HG03575 (cell line): Measurements from ENCODE around the gene HTT-AS.
A peak's percentile ranks its signal among the peaks of the same experiment; 100 is the strongest.
"Not testable (repeated sequence)": the region's sequence is repeated elsewhere in the genome, so short reads cannot be mapped to it uniquely, and the experiment has no call there.

Experiments used
- ATAC-seq: cut with Tn5 transposase; IDR thresholded peaks from one replicate; pipeline ENCODE4 v1.9.1; 2021; ENCODE audit not compliant: unreplicated experiment, insufficient number of reproducible peaks, low FRiP score; ENCODE audit errors: extremely low read depth

The HTT-AS gene

DNA sequence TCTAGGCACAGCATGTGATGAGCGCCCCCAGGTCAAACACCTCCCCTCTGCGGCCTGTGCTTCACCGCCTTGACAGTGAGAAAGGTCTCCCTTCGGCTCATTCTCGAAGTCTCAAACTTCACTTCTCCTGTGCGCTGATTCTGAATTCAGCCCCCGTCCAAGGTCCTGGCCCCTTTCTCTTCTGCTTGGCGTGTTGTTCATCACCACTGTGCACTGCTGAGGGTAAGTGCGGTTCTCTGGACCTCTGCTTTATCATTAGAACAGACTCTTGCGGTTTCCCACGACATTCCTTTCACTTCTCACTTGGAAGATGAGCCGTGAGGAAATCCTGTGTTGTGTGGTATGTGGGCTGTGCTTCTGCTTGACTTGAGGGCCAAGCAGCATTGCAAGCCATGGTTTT is 11.9 kb downstream of the HTT-AS start:
- ATAC-seq, result no peak

- no peak for ATAC-seq
These were observed 13.4 kb downstream of the HTT-AS start for GRCh38 chr4:3060946-3061345.

- no peak for ATAC-seq
These were observed 14.4 kb downstream of the HTT-AS start for GRCh38 chr4:3059943-3060342.

GRCh38 chr4:3054169-3054759 is 20.1 kb downstream of the HTT-AS start:
- no peak for ATAC-seq

DNA sequence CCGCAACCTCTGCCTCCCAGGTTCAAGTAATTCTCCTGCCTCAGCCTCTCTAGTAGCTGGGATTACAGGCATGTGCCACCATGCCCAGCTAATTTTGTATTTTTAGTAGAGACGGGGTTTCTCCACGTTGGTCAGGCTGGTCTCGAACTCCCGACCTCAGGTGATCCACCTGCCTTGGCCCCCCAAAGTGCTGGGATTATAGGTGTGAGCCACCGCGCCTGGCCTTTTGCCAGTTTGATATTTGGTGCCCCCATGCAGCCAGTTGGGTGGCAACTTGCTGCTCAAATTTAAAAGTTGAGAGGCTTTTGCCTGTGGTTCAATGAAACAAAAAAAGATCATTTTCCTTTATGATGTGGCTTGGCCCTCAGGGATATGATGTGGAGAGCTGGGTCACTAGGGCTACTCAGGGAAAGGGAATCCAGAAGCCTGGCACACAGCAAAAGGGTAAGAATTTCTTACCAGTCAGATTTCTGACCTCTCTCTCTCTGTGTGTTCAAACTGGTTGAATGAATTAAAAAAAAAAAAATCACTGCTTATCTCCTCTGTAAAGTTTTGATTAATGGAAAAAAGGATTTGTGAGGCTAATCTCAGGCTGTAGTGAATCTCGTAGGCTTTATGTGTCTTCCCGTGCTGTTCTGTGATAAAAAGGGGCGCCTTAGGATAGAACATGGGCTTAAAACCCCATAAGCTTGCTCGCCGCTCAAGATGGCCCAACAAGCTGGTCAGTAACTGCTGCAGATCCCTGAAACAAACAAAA is 23.0 kb downstream of the HTT-AS start:
- not testable (repeated sequence) for ATAC-seq

DNA sequence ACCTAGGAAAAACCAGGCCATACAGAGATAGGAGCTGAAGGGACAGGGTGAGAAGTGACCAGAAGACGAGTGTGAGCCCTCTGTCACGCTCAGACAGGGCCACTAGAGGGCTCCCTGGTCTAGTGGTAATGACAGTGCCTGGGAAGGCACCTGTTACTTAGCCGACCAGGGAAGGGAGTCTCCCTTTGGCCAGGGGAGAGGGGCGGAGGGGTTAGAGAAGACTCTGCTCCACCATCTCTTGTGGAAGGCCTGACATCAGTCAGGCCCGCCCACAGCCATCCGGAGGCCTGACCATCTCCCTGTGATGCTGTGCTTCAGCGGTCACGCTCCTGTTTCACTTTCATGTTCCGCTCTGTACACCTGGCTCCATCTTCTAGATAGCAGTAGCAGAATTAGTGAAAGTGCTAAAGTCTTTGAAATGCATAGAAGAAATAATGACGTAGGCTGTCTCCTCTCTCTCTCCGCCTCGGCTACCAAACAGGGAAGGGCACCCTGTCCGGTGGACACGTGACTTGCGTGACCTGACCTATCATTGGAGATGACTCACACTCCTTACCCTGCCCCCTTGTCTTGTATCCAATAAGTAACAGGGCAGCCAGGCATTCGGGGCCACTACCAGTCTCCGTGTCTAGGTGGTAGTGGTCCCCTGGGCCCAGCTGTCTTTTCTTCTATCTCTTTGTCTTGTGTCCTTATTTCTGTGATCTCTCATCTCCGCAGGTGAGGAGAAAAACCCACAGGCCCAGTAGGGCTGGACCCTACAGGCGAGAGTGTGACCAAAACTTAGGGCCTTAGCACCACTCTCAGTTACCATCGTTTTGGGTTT is 26.7 kb downstream of the HTT-AS start:
- ATAC-seq, result peak; percentile 34

DNA sequence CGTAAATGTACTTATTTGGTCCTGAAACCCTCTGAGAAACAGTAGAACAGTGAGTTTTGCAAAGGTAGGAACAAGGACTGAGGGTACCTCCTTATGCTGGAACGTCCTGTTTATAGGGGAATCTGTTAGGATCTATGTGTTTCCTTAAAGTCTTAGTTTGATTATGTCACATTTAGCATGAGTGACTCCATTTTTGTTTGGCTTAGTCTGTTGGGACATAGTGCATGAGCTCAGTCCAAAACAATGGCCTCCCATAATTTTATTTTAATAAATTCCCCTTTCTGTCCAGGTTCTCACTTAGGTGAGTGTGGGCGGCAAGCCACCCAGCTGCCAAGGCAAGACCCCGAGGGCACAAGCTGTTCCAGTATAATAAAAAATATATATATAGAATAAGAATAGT is 27.7 kb downstream of the HTT-AS start:
- no peak for ATAC-seq

DNA sequence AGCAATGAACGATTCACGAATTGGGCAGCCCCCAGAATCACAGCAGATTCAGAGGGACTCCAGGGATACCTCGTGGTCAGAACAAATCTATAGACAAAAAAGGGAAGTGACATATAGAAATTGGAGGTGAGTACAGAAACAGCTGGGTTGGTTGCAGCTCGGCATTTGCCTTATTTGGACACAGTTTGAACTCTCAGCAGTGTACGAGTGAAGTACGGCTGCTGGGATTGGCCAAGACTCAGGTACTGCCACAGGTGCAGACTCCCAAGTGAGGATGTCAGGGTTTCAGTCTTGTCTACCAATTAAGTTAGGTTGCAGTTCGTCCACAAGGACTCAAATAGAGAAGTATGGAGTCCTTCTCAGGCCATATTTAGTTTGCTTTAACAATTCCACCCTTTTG is 28.2 kb downstream of the HTT-AS start:
- ATAC-seq, result no peak

DNA sequence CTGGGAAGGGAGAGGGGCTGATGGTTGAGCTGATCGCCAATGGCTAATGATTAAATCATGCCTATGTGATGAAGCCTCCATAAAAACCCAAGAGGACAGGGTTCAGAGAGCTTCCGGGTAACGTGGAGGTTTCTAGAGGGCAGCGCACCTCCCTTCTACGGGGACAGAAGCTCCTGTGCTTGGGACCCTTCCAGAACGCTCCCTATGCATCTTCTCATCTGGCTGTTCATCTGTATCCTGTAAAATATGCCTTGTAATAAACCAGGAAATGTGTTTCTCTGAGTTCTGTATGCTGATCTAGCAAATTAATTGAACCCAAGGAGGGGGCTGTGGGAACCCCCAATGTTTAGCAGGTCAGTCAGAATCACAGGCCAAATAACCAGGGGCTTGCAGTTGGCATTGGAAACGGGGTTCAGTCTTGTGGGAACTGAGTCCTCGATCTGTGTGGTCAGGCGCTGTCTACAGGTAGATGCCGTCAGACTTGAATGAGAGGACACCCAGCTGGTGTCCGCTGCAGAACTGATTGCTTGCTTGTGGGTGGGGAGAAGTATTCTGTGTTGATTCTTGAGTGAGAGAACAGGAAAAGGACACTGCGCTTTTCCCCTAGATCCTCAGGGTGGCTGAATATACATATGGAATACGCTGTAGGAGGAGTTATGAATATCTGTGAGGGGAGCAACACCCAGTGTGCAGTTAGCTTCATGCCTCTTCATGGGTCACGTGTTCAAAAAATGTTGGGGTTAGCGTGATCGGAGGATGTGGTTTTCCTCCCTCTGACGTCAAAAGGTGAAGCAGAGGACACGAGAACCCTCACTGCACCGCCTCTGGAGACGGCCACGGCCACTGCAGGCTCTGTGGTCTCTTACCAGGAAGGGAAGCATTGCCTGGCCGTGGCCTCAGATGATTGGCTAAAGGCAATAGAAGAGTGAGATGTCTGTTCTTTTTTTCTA is 29.2 kb downstream of the HTT-AS start:
- ATAC-seq, result no peak

DNA sequence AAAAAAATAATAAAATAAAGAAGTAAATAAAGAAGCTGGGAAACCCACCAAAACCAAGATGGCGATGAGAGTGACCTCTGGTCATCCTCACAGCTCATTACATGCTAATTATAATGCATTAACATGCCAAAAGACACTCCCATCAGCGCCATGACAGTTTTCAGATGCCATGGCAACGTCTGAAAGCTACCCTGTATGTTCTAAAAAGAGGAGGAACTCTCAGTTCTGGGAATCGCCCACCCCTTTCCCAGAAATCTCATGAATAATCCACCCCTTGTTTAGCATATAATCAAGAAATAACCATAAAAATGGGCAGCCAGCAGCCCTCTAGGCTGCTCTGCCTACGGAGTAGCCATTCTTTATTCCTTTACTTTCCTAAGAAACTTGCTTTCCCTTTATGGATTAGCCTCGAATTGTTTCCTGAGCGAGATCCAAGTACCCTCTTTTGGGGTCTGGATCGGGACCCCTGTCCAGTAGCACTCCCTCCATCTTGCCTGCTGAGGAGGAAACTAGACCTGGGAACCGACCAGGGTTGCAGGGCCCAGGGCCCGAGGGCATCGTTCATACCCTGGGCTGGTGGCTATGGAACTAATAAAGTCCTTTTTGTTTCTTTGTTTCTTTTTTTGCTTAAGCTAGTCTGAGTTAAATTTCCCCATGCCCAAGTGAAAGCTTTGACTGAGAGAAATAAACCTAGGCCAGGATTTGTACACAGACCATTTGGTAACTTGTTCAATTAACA is 30.9 kb downstream of the HTT-AS start:
- no peak for ATAC-seq

- ATAC-seq, result no peak
These were observed 32.1 kb downstream of the HTT-AS start for GRCh38 chr4:3042226-3042625.

DNA sequence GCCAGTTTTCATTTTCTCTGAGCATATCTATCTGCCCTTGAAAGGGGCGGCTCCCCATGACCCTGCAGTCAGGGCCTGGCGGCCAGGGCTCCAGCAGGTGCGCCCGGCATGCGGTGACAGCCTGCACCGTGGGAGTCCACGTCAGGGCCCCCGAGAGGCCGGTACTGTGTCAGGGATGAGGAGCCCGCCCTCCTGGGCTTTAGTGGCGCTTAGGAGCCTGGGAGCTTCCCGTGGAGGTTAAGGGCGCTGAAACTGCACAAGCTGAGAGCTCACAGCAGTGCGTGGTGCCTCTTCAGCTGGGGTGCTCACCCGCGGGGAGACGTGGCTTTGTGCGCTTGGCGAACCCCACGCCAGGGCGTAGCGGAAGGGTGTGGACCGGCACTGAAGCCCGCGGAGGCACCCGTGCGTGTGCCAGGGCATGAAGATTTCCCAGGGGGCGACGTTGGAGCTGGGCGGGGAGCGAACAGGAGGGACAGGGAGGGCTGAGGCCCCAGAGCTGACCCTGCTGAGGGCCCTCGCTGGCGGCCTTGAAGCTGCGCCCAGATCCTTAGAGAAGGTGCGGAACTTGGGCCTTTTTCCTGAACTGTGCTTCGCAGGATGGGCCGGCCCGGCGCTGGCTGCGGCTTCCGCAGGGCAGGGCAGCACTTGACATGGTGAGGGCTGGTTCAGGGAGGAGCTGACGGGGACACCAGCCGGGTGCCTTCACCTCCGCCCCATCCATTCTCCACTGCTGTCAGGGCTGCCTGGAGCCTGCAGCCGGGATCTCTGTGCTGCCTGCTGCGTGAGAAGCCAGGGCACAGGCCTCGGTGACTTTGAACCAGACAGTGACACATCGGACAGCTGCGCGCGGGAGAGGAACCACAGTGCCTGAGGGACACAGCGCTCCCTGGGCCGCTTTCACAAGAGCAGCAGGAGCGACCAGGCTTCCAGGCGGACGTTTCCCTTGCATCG is 32.9 kb downstream of the HTT-AS start:
- ATAC-seq, result no peak

DNA sequence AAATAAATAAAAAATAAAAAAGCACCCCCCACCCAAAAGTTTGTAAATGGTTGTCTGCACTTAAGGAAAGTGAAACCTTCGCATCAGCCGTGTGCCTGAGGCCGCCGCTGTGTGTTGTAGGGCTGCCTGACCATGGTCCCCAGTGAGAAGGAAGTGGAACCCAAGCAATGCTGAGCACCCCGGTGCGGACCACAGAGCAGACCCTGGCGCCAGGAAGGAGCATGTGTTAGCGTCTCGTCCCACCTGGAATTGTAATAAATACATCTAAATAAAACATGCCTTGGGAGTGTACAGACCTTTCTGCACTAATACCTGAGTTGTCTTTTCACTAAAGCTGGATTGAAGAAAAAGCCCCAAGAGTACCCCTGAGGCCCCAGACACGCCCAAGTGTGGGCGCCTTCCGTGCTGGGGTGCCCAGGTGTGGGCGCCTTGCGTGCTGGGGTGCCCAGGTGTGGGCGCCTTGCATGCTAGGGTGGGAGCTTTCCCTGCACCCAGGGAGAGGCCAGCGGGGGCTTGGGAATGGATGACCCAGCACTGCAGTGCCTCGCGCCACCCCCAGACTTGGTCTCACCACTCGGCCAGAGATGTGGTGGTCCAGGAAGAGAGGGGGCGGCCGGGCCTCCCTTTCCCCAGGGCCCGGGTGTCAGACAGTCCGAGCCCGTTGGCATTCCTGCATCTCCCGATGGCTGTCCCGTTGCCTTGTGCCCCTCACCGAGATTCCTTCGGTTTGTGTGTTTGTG is 33.7 kb downstream of the HTT-AS start:
- ATAC-seq, result no peak

DNA sequence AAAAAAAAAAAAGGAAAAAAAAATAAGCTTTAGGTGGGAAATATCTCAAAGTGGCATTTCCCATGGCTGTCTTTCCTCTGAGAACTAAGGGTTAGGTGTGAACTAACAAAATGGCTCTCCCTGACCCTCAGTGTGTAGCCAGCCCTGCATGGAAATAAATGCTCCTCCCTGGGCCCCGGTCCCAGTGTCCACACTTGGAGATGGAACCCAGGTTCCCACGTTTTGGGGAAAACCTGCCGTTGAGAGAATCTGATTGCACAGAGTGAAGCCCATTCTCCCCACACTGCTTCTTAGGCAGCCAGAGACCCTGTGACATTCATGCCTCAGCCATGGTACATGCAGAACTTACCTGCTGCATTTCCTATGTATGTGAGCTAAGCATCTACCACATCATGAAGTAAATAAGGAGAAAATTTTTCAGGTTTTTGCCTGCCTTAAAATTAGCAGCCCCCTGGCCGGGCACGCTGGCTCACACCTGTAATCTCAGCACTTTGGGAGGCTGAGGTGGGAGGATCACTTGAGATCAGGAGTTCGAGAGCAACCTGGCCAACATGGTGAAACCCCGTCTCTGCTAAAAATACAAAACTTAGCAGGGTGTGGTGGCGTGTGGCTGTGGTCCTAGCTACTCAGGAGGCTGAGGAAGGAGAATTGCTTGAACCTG is 34.5 kb downstream of the HTT-AS start:
- ATAC-seq, result no peak

DNA sequence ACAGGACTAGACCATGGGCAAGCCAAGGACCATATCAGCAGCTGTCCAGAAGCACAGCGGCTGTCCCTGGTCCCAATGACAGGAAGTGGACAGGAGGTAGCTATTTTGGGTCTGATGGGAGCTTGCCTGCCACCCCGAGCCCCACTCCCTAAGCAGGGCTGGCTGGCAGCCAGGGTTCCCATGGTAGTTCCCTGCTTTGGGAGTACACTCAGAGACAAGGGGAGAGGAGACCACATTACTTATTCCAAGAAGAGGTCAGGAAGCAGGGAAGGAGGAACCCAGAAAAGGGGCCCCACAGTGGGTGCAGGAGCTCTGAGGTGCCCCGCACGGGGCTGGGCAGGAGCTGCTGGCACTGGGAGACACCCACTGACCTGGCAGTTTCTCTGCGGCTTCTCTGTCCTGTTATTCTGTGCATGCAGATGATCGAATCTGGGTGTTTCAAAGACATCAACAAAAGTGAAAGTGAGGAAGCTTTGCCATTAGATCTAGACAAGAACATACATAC is 36.3 kb downstream of the HTT-AS start:
- ATAC-seq, result no peak
